BJ (cell line): ENCODE results near the gene URAD. TPM values are rescaled to one million over a fixed set of nuclear protein-coding genes. Genes with fewer than 3 reads are reported as not detected.

Experiments used
- CTCF ChIA-PET: fragments of 350-600 bp; formaldehyde crosslinking; extraction: SDS; loops from one replicate; lab custom pipeline; 2021; ENCODE audit warnings: antibody characterized with exemption, inconsistent platforms; lab: Yijun Ruan, JAX
- POLR2A ChIA-PET: fragments of 300-600 bp; sonication (Branson Sonifier 250); formaldehyde crosslinking; extraction: SDS; loops from one replicate; lab custom pipeline; 2021; ENCODE audit warnings: antibody characterized with exemption; lab: Charles Lee
- DNase-seq: peaks from one replicate; pipeline ENCODE4 v3.0.0-alpha.2; 2011; ENCODE audit warnings: low read depth
- H3K27me3 ChIP-seq: 2 replicates; pipeline ENCODE4 v1.6.0; 2011; ENCODE audit warnings: low read length; ENCODE audit not compliant: control insufficient read depth, insufficient read depth
- H3K36me3 ChIP-seq: 2 replicates; pipeline ENCODE4 v1.5.1; 2011; ENCODE audit warnings: low read length; ENCODE audit not compliant: control insufficient read depth, insufficient read depth
- H3K4me3 ChIP-seq: 2 replicates; pipeline ENCODE4 v1.5.1; 2011; ENCODE audit warnings: low read depth, mild to moderate bottlenecking, control low read depth, low read length
- polyA plus RNA-seq: library from polyadenylated mRNA; depleted of rRNA; stranded (reverse); fragments of >200 nt; gene quantifications from 2 replicates; pipeline ENCODE4 v1.2.3, GENCODE V29; 2011
- TF ChIP-seq, protein P1 (sequence below): IDR thresholded peaks from 2 replicates; pipeline ENCODE4 v1.5.1; 2011; ENCODE audit warnings: low read depth, mild to moderate bottlenecking, control low read depth, inconsistent platforms, low read length, moderate library complexity; ENCODE audit not compliant: insufficient read depth

Gene URAD
- polyA plus RNA-seq, 1 experiment: not detected

DNA sequence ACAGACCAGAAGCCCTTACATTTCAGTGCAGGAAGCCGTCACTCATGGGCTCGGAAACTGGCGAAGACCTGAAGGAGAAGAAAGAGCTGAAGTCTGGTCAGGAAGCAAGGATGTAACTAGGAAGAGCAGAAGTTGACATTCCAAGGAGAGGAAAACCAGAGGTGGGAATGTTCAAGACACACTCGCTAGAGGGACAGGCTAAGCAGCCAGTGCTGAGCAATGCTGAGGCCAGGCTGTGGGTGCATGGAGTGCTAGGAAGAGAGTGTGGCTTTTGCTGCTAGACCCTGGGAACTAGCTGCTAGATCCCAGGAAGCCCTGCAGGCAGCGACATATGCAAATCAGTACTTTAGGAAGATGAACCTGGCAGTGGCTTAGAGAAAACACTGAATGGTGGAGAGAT, 12.1 kb upstream of the URAD start:
- no peak for DNase-seq
- CTCF ChIA-PET: interaction anchor here (0.5 to 1.5 kb wide), 5 partner anchors 17 to 1830 kb away, joined by 3 read pairs; no protein-coding TSS in a partner anchor

DNA sequence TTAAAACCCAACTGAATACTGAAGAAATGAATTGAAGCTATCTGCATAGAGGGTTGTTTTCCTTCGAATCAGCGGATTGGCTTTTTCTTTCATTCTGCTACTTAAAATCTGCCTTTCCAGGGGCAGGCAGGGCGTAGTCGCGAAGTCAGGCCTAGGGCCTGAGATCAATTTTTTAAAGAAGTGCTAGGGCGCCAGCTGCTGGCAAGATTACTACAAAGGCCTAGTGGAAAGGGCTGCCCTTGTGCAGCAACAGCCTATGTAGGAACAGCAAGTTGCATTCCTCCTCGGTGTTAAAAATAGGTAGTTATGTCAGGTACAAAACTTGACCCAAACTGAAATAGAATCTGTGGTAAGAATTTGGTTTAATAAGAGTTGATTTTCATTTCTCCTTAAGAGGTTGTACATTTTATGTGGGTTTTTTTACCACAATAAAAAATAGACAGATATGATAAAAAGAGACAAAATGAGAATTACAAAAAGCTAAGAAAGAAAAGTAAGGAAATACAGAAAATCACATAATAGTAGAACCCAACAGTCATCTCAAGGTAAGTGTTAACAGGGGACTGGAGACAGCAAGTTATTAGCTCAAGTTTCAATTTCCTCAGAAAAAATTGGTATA, 9.5 kb upstream of the URAD start:
- TF ChIP-seq, protein P1, sequence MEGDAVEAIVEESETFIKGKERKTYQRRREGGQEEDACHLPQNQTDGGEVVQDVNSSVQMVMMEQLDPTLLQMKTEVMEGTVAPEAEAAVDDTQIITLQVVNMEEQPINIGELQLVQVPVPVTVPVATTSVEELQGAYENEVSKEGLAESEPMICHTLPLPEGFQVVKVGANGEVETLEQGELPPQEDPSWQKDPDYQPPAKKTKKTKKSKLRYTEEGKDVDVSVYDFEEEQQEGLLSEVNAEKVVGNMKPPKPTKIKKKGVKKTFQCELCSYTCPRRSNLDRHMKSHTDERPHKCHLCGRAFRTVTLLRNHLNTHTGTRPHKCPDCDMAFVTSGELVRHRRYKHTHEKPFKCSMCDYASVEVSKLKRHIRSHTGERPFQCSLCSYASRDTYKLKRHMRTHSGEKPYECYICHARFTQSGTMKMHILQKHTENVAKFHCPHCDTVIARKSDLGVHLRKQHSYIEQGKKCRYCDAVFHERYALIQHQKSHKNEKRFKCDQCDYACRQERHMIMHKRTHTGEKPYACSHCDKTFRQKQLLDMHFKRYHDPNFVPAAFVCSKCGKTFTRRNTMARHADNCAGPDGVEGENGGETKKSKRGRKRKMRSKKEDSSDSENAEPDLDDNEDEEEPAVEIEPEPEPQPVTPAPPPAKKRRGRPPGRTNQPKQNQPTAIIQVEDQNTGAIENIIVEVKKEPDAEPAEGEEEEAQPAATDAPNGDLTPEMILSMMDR: peak; percentile 58
- no peaks in the 10 kb centered on the region for H3K27me3 ChIP-seq
- no peaks in the 10 kb centered on the region for H3K36me3 ChIP-seq
- H3K4me3 ChIP-seq: no peak overlapping the region
- CTCF ChIA-PET: interaction anchor here (0.7 to 1.9 kb wide), 7 partner anchors 12 to 636 kb away, joined by 3 to 8 read pairs (median 5); no protein-coding TSS in a partner anchor
- POLR2A ChIA-PET: interaction anchor here (0.7 kb wide), 1 partner anchor 675 kb away, joined by 3 read pairs; no protein-coding TSS in a partner anchor
- DNase-seq: no peak

More for the DNA sequence above, 12.1 kb upstream of the URAD start:
- TF ChIP-seq, protein P1: no peak
- Histone ChIP-seq H3K27me3 (no peaks in the 10 kb centered on the region), H3K36me3 (no peaks in the 10 kb centered on the region), H3K4me3 (no peak overlapping the region)
- POLR2A ChIA-PET: no interaction called here

DNA sequence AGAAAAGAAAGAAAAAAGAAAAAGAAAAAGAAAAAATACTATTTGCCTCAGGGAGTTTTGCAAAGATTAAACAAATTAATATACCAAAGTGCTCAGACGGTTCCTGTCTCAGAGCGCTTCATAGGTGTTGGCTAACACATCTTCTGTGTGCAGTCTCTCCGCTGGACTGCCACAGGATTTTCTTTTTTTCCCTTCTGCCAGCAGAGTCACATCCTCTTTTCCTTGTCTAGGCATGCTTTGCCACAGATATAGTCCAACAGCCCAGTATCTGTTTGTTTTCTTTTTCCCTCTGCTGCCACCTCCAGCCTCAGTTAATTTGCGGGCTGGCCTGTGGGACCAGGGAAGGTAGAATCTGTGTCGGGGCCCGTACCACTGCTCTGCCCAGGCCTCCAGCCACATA, 3.4 kb upstream of the URAD start:
- Histone ChIP-seq H3K4me3 (no peak overlapping the region), H3K27me3 (peaks cover 9% of the 10 kb centered on the region), H3K36me3 (no peaks in the 10 kb centered on the region)
- CTCF ChIA-PET: no interaction called here
- TF ChIP-seq, protein P1: no peak
- no peak for DNase-seq
- POLR2A ChIA-PET: no interaction called here

DNA sequence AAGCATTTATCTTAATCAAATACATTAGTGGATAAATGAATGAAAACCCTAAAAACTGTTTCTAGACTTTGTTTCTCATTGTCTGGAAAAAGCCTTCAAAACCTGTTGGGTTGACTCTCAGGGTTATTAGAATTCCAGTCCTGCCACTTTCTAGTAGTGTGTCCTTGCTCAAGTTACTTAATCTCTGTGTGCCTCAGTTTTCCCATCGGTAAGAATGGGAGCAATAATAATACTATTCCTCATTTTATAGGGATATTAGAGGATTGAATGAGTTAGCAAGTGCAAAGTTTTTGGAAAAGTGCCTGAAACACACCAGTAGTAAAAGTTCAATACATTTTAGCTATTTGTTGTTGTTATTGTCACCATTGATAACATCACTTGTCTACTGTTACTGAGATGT, 2.9 kb downstream of the URAD start:
- no peak for DNase-seq
- POLR2A ChIA-PET: no interaction called here
- H3K4me3 ChIP-seq: no peak overlapping the region
- H3K36me3 ChIP-seq: no peaks in the 10 kb centered on the region
- TF ChIP-seq, protein P1: no peak
- CTCF ChIA-PET: interaction anchor here (0.6 to 14.3 kb wide), 10 partner anchors 10 to 1039 kb away, joined by 3 to 178 read pairs (median 8); no protein-coding TSS in a partner anchor
- peaks cover 28% of the 10 kb centered on the region for H3K27me3 ChIP-seq

DNA sequence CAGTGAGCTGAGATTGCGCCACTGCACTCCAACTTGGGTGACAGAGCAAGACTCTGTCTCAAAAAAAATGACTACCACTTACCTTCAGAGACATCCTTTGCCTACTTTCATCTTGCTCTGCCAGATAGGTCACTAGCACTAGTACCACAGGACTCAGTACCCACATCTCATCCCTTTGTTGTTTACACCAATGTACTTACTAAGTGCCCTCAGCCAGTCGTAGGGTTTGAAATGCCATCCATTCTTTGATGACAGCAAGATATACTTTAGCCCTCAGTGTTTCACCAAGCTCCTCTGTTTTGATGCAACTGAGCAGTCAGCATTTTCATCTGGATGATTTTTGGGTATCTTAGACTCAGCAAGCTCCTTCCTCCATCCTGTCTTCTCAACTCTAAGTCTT, 6.1 kb downstream of the URAD start:
- DNase-seq: no peak
- no peak overlapping the region for H3K4me3 ChIP-seq
- TF ChIP-seq, protein P1: no peak
- ChIA-PET POLR2A (no interaction called here), CTCF (interaction anchor here (0.6 to 14.3 kb wide), 10 partner anchors 11 to 964 kb away, joined by 3 to 178 read pairs (median 3); no protein-coding TSS in a partner anchor)
- H3K36me3 ChIP-seq: no peaks in the 10 kb centered on the region
- peaks cover 45% of the 10 kb centered on the region for H3K27me3 ChIP-seq
